Body of pancreas (tissue), 4 donors: ENCODE results near the gene SYCE3.
"Not testable (repeated sequence)": the region's sequence is repeated elsewhere in the genome, so short reads cannot be mapped to it uniquely, and the experiment has no call there.

Source experiments
- CTCF ChIP-seq, 7 experiments: fragments of 450-650 bp in 4 of 7; fragments of 200-600 bp in 3 of 7; sonication (generic) in 3 of 7; IDR thresholded peaks; one replicate each; pipeline ENCODE4 v1.5.1; 2016 to 2019; ENCODE audit warnings: antibody characterized with exemption in 7 of 7
- POLR2A ChIP-seq, 3 donors: fragments of 450-650 bp; IDR thresholded peaks; one replicate each; pipeline ENCODE4 v1.6.1; 2016; ENCODE audit warnings: antibody characterized with exemption in 3 of 3, mild to moderate bottlenecking in 2 of 3

- not testable (repeated sequence) for TF ChIP-seq CTCF (IDR thresholded peaks at IDR 0.05)
- TF ChIP-seq POLR2A (IDR thresholded peaks at IDR 0.05) = peak in 2 of 3 donors; percentile 9 to 60
Observed at GRCh38 chr22:50533856-50534711, 28.6 kb downstream of the SYCE3 start.
